Fibroblast of skin of left biceps (primary cell): ENCODE data around the gene CAMK4.
"Not testable (repeated sequence)": the region's sequence is repeated elsewhere in the genome, so short reads cannot be mapped to it uniquely, and the experiment has no call there.

Experiments
- DNase-seq, 2 experiments: peaks; one replicate each; pipeline ENCODE4 v3.0.0-alpha.2; 2013; ENCODE audit warnings: low read depth in 2 of 2

Gene CAMK4

GRCh38 chr5:111310711-111311620, 86.8 kb downstream of the CAMK4 start:
- DNase-seq: no peak

- DNase-seq: no peak
Observed at GRCh38 chr5:111311666-111312065, 87.5 kb downstream of the CAMK4 start.

GRCh38 chr5:111313017-111313724, 89.0 kb downstream of the CAMK4 start:
- DNase-seq: no peak

- no peak for DNase-seq
Observed at GRCh38 chr5:111320953-111321352, 96.8 kb downstream of the CAMK4 start.

GRCh38 chr5:111321376-111321775, 97.2 kb downstream of the CAMK4 start:
- DNase-seq: no peak

- no peak for DNase-seq
Observed at GRCh38 chr5:111326551-111326950, 102.4 kb downstream of the CAMK4 start.

GRCh38 chr5:111337133-111337532, 112.9 kb downstream of the CAMK4 start:
- no peak for DNase-seq

GRCh38 chr5:111337688-111338087, 113.5 kb downstream of the CAMK4 start:
- DNase-seq: no peak

GRCh38 chr5:111345731-111346130, 121.5 kb downstream of the CAMK4 start:
- no peak for DNase-seq

- DNase-seq: no peak
Observed at GRCh38 chr5:111347021-111347420, 122.8 kb downstream of the CAMK4 start.

- DNase-seq: no peak
Observed at GRCh38 chr5:111348661-111349329, 124.6 kb downstream of the CAMK4 start.

GRCh38 chr5:111349429-111349828, 125.2 kb downstream of the CAMK4 start:
- no peak for DNase-seq

- DNase-seq: no peak
Observed at GRCh38 chr5:111353035-111353434, 128.9 kb downstream of the CAMK4 start.

GRCh38 chr5:111358726-111359125, 134.5 kb downstream of the CAMK4 start:
- DNase-seq: not testable (repeated sequence)

GRCh38 chr5:111360173-111360572, 136.0 kb downstream of the CAMK4 start:
- no peak for DNase-seq

- no peak for DNase-seq
Observed at GRCh38 chr5:111364992-111365391, 140.8 kb downstream of the CAMK4 start.

GRCh38 chr5:111366388-111366787, 142.2 kb downstream of the CAMK4 start:
- DNase-seq: no peak

- no peak for DNase-seq
Observed at GRCh38 chr5:111367115-111367514, 142.9 kb downstream of the CAMK4 start.

- DNase-seq: no peak
Observed at GRCh38 chr5:111372799-111373198, 148.6 kb downstream of the CAMK4 start.

GRCh38 chr5:111374380-111374779, 150.2 kb downstream of the CAMK4 start:
- no peak for DNase-seq

- no peak for DNase-seq
Observed at GRCh38 chr5:111375645-111376044, 151.5 kb downstream of the CAMK4 start.

GRCh38 chr5:111377306-111377705, 153.1 kb downstream of the CAMK4 start:
- DNase-seq: no peak
